GM21515 (cell line): ENCODE data around the gene RABGGTA.

ENCODE experiments used
- ATAC-seq: cut with Tn5 transposase; IDR thresholded peaks from one replicate; pipeline ENCODE4 v1.9.1; 2021; ENCODE audit not compliant: unreplicated experiment

Gene RABGGTA, protein sequence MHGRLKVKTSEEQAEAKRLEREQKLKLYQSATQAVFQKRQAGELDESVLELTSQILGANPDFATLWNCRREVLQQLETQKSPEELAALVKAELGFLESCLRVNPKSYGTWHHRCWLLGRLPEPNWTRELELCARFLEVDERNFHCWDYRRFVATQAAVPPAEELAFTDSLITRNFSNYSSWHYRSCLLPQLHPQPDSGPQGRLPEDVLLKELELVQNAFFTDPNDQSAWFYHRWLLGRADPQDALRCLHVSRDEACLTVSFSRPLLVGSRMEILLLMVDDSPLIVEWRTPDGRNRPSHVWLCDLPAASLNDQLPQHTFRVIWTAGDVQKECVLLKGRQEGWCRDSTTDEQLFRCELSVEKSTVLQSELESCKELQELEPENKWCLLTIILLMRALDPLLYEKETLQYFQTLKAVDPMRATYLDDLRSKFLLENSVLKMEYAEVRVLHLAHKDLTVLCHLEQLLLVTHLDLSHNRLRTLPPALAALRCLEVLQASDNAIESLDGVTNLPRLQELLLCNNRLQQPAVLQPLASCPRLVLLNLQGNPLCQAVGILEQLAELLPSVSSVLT

DNA sequence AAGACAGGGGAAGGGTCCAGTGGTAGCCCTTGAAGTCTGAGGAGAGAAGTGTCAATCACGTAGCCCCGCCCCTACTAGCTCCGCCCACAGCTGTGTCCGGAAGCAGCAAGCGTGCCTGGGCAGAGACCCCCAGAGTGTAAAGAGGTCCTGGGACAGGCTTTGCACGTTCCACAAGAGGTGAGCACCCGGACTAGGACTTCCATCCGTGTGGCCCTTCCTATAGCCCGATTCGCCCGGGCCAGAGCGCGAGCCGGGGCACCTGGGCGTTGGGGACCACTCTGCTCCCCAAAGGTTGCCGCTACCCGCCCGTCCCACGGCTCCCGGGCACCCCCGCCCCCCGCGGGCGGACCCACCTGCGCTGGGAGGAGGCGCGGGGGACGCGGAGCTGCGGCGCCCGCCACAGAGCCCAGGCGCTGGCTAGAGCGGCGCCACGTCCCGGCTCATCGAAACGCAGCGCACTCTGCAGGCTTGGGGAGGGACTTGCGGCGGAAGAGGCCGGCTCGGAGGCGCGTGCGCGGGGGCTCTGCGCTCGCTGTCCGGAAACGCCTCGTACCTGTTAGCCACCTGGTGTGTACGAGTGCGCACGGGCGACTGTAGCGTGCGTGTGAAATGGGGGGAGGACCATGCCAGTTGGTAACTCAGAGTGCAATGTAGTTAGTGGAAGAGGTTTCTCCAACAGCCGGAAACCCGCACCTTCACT, at the start of gene RABGGTA:
Gene RABGGTA (minus strand): TSS at position 464 of the 700 bp plus-strand sequence. CDS start 482 bp downstream, outside the sequence.
- ATAC-seq: peak; percentile 82

GRCh38 chr14:24317141-24317928, 45.9 kb upstream of the RABGGTA start:
- ATAC-seq: no peak

DNA sequence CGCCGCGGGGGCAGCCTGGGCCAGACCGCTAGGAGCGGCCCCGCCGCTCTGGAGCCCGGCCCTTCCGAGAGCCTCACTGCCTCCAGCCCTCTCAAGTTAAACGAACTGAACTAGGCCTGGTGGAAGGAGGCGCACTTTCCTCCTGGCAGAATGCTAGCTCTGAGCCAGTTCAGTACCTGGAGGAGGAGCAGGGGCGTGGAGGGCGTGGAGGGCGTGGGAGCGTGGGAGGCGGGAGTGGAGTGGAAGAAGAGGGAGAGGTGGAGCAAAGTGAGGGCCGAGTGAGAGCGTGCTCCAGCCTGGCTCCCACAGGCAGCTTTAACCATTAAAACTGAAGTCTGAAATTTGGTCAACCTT, 45.2 kb upstream of the RABGGTA start:
- no peak for ATAC-seq

- no peak for ATAC-seq
Observed at GRCh38 chr14:24315807-24316596, 44.6 kb upstream of the RABGGTA start.

DNA sequence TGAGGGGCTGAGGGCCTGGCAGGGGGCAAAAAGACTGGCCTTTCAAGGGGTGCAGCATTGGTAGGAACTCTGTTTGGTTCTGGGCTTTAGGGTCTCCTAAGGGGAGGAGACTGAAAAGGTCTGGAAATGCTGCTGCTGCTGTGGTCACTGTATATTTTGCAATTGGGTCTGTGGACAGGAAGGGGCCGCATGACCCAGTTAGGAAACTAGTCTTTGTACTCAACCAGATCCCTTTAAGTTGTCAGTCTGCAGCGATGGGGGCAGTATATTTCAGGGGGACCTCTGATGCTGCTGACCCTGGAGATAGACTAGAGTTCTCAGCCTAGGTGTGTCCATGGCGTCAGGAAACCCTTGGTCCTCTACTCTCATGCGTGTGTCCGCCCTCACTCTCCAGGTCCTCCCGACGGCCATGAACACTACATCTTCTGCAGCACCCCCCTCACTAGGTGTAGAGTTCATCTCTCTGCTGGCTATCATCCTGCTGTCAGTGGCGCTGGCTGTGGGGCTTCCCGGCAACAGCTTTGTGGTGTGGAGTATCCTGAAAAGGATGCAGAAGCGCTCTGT, 43.9 kb upstream of the RABGGTA start:
- no peak for ATAC-seq

DNA sequence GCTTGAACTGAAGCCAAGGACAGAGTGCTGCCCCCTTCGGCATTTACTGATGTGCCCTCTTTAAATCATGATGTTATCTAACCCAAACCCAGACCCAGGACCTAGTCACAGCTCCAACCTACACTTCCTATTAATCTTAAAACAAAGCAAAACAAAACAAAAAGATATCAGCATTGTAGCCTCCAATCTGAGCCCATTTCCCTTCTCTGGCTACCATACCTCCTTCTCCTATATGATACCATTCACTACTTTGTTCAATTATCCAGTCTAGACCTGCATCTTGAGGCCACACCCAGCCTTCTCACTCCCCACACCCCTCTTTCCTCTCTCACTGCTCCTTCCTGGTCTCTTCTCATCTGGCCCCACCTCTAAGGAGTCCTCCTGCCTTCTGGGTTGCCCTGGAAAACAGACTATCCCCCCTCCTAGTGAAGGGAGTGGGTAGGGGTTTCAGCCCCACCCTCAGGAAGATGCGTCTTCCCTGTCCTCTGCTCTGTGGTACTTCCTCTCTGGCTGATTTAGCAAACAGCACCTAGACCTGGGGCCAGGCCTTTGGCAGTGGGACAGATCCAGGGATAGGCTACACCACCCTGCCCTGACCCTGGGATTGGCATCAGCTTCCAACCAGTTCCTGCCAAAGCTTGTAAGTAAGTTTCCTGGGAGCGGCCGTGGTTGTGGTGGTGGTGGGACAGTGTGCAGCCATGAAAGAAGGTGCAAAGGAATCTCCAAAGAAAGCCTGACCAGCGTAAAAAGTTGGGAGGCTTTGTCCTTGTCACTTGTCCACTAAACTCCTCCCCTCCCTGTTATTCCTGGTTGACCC, 43.2 kb upstream of the RABGGTA start:
- no peak for ATAC-seq

DNA sequence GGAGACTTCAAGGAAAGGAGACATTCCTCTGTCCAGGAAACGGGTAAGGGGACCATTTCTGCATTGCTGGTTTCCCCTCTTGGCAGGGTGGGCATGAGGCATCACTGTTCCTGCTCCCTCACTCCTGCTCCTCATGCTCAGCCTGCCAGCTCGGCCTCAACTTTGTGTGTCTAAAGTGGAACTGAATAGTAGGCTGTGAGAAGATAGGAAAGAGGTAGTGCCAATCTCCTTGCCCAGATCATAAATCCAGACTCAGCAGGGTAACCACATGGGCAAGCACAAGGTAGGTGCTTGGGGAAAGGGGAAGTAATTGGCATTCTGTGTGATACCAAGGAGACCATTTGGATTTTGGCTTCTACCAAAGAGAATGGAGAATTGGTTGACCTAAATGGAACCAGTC, 42.5 kb upstream of the RABGGTA start:
- ATAC-seq: no peak

DNA sequence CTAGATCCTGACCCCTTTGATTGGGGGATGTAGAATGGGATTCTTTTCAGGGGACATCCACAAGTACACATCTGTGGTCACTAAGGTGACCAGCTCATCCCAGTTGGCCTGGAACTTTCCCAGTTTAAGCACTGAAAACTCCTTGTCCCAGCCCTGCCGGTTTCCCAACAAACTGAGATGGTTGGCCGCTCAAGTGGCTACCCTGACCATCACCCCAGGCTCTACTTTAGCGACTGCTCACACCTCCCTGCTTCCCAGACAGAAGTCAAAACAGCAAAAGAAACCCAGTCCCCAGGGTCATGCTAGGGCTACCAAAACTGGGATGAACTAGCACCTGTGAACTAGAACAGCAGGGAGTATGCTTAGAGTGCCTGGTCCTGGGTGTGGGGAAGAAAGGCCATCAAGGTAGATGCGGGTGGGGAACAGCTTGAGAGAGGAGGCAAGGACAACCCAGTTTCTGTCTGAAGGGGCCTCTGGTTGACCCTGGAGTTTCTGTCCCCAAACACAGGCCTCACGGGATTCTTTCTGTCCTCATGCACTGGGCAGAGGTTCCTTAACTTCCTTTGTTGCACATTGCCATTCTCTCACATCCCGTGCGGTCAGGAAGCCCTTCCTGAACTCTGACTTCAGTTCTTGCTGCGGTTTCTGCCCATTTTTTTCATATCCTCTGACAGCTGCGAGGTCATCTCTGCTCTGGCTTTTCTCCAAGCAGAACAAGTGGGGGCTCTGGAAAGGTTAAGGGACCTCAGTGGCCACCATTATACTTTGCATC, 41.5 kb upstream of the RABGGTA start:
- no peak for ATAC-seq

GRCh38 chr14:24311837-24312615, 40.6 kb upstream of the RABGGTA start:
- no peak for ATAC-seq

DNA sequence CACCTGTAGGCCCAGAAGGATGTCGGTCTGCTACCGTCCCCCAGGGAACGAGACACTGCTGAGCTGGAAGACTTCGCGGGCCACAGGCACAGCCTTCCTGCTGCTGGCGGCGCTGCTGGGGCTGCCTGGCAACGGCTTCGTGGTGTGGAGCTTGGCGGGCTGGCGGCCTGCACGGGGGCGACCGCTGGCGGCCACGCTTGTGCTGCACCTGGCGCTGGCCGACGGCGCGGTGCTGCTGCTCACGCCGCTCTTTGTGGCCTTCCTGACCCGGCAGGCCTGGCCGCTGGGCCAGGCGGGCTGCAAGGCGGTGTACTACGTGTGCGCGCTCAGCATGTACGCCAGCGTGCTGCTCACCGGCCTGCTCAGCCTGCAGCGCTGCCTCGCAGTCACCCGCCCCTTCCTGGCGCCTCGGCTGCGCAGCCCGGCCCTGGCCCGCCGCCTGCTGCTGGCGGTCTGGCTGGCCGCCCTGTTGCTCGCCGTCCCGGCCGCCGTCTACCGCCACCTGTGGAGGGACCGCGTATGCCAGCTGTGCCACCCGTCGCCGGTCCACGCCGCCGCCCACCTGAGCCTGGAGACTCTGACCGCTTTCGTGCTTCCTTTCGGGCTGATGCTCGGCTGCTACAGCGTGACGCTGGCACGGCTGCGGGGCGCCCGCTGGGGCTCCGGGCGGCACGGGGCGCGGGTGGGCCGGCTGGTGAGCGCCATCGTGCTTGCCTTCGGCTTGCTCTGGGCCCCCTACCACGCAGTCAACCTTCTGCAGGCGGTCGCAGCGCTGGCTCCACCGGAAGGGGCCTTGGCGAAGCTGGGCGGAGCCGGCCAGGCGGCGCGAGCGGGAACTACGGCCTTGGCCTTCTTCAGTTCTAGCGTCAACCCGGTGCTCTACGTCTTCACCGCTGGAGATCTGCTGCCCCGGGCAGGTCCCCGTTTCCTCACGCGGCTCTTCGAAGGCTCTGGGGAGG, 39.5 kb upstream of the RABGGTA start, which contains the start of gene LTB4R:
Gene LTB4R (plus strand): TSS at position 857 of the 959 bp plus-strand sequence. CDS start 4,150 bp downstream, outside the sequence.
- ATAC-seq: peak; percentile 60

GRCh38 chr14:24310265-24310645, 38.9 kb upstream of the RABGGTA start:
- ATAC-seq: no peak

- ATAC-seq: no peak
Observed at GRCh38 chr14:24309538-24310264, 38.3 kb upstream of the RABGGTA start, which contains the start of gene LTB4R2. Gene LTB4R2, plus strand, starts transcription at chr14:24310140. Its CDS starts 525 bp downstream, at chr14:24310665.

DNA sequence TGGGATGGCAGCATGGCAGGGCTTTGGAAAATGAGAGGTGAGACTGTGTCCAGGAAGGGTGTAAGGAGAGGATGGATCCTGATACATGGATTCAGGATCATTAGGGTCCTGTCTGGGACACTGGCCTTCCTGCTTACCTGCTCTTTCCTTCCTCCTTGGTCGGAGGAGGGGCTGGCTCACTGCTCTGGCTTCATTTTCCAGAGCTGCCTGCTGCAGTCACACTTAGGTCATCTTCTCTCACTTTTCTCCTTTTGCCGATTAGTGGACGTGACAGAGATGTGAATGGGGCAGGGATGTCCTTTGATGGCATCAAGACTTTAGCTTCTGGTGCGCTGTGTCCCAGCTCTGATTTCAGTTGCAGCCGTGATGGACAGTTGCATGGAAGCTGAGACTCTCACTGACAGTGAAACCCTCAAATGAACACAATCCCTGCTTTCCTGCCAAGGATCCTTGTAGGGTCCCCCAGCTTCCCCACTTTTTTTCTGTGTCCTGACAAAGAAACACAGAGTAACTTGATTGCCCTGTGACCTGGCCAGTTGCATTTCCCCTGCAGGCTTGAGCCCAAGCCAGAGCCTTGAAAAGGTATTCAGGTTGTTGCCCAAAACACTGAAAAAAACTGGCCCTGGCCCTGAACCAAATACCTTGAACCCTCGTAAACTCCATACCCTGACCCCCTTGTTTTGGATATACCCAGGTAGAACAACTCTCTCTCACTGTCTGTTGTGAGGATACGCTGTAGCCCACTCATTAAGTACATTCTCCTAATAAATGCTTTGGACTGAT, 37.1 kb upstream of the RABGGTA start:
- ATAC-seq: no peak

GRCh38 chr14:24307575-24308341, 36.4 kb upstream of the RABGGTA start, which contains the start of gene CIDEB:
Gene CIDEB, minus strand, starts transcription at chr14:24307977. Its CDS starts 119 bp downstream, at chr14:24307858.
- no peak for ATAC-seq
